GM21390 (cell line): Measurements from ENCODE around the gene GNG2.

Experiments
- ATAC-seq: cut with Tn5 transposase; IDR thresholded peaks from one replicate; pipeline ENCODE4 v1.9.1; 2021; ENCODE audit not compliant: unreplicated experiment

Gene GNG2

DNA sequence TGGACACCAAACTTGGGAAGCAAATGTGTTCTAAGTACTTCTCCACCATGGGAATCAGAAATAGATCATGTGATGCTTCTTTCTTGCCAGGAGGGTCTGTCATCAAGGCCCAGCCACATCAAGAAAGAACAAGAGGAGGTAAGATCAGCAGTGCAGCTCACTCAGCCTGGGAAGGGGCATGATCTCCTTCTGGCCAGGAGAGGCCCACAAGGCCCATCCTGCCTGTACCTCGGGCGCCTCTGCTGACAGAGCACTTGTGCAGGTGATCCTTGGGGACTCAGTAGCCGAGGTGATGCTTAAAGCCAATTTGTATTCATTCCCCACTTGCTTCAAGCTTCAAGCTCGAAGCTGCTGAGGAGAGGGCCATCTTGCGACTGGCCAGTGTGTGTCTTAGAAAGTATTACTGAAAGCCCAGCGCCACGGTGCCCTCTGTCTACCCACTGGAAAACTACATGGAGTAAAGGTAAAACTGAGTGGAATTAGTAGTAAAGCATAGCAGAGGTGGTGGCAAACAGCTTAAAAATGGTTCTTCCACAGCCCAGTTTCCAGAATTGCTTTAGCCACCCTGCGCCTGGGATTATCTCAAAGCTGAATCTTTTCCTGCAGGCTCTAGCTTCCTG is 155.1 kb downstream of the GNG2 start:
- no peak for ATAC-seq

DNA sequence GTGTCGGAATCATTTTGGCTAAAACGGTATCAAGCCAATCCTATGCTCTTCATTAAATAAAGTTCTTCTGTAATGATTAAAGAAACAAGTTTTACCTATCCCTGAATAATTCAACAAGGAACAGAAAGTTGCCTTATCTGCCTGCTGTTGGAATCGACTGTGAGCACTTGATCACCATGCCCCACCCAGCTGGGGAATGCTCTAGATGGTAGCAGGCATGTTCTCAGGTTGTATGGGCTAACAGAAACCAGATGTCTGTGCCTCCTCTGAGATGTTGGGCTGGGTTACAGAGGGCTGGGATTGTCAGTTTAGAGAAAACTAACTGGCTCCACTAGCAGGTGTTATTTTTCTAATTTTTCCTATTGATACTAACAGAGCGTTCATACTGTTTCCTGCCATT is 157.8 kb downstream of the GNG2 start:
- ATAC-seq, result no peak

DNA sequence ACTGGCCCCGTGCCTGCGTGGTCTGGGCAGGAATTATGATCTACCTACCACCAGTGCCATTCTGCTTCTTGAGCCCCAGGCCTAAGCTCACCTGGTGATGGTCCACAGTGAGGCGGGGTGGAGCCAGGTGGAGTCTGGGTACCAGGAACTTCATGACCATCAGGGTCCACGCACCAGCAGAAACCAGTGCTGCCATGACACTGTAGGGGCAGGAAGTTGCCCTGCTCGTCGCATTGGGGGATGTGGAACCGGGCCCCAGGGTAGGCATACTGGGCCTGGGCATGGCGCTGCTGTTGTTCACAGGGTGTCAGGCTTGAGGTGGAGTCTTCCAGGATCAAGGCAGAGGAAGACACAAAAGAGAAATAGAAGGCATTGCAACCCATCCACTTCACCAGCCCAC is 158.6 kb downstream of the GNG2 start:
- no peak for ATAC-seq
